ENCODE data around the gene LAMP5. TPM values are rescaled to one million over a fixed set of nuclear protein-coding genes. Genes with fewer than 3 reads are reported as not detected.

LAMP5 gene, protein sequence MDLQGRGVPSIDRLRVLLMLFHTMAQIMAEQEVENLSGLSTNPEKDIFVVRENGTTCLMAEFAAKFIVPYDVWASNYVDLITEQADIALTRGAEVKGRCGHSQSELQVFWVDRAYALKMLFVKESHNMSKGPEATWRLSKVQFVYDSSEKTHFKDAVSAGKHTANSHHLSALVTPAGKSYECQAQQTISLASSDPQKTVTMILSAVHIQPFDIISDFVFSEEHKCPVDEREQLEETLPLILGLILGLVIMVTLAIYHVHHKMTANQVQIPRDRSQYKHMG
- under 0.01 TPM for total RNA-seq

DNA sequence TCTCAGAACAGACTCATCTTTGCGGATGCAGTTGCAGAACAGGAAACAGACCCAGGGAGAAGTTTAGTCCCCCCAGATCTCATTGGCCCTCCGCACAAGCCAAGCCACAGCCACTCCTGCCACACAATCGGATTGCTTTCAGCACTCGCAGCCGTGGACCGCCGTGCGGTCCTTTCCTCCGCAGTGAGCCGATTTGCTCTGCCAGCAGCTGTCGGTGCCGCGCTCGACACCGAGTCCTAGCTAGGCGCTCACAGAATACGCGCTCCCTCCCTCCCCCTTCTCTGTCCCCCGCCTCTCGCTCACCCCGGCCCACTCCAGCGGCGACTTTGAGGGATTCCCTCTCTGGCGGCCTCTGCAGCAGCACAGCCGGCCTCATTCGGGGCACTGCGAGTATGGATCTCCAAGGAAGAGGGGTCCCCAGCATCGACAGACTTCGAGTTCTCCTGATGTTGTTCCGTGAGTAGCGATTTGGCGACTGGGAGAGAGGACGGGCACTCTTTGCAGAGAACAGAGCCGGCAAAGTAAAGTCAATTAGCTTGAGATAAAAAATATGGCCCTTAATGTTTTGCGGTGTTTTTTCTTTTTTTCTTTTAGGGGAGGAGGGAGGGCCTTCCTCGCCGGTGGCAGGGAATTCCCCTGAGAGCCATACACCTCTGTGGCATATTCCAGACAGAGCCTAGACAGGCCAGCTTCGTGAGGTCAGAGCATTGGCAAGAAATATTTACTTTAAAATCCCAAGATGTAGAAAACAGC is at the start of gene LAMP5:
LAMP5 (plus strand) TSS at position 130 of the 753 bp plus-strand sequence; CDS start at position 393, 263 bp downstream.
- peak in 2 of 3 donors; percentile 53 to 61 for DNase-seq (ENCODE audit: low read depth in 2 of 3, low spot score in 2 of 3)

DNA sequence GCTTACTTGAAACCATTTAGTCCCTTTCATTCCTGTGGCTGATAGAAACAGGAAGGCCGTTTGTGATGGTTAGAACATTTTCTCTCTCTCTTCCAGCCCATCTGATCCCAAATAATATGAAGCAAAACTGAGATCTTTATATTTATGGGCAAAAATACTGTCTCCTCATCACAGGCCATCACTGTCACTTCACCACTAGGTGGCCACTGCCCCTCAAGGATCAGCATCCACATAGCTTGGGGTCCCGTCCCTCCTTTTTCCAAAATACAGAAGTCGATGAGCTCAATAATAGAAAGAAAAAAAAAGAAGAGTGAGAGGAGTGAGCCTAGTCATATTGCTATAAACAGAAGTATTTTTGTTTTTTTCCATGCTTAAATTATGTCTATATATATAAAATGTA is 46.4 kb upstream of the LAMP5 start:
- peak in 1 of 3 donors; percentile 12 for DNase-seq (ENCODE audit: low read depth in 2 of 3, low spot score in 2 of 3)

DNA sequence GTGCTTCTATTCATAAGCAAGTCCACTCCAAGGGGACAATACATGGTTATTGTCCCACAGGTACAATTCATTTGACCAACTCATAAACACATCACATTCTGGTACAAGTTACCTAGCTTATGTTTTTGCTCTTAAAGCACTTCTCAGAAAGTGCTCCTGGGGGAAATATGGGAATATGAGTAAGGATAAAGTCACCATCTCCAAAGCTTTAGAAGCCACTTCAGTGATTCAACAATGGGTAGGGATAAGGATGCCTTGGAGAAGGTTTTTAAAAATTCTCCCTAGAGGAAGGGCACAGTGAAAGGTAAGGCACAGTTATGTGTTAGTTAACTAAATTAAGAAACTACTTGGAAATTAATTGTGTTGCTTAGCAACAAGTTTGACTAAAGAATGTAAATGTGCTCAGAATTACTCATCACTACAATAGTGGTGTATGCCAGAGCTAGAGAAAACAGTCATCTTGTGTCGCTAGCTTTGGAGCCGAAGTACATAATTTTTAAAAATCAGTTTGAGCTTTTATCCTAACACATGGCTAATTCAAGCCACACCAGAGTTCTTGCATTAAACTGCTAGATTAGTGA is 39.5 kb upstream of the LAMP5 start:
- no peak for DNase-seq (ENCODE audit: low read depth in 2 of 3, low spot score in 2 of 3)

DNA sequence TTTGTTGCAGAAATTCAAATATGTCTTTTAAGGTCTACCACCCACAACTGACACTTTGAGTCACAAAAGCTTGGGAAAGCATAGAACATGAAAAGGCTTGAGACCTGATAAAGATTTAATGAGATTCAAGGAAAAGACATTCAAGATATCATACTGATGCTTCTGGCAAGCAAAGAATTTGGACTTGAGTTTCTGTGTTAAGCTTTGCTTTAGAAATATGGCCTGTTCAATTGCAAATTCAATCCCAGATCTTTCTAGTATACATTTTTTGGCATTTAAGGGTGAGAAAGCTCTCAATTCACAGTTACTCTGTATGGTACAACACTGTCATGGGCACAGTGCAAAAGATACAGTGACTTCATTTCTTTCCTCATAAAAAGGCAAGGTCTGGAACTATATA is 38.9 kb upstream of the LAMP5 start:
- DNase-seq (ENCODE audit: low read depth in 2 of 3, low spot score in 2 of 3) = no peak

DNA sequence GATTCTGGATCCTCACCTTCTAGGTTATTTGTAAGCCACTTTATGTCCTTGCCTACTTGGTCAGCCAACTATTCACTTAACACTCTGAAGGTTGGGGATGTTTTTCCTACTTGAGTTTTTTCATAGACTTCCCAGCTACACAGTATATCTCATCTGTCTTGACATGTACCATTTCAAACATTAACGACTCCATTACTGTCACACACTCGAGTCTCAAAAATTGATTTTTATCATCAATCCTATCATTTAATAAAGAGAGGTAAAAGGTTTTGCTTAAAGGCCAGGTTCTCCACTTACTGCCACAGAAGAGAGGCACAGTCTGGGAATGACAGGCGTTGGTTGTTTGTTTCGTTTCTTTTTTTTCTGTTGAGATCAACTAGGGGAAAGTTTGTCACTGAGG is 38.2 kb upstream of the LAMP5 start:
- DNase-seq (ENCODE audit: low read depth in 2 of 3, low spot score in 2 of 3) = no peak

DNA sequence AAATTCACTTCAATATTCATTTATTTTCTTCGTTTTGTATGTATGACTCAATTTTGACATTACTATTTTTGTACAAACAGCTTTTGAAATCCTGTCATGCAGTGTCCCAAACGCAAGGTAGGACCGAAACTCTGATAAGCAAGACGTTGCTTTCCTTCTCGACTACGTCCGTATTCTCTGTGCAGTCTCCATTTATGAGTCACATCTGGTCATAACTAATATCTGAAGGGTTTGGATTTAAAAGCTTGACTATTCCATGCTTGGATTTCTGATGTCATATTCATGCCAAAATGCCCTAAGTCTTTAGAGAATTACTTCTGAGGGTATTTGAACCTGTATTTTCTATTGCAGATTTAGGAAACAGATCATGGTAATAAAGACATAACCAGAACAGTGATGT is 37.8 kb upstream of the LAMP5 start:
- no peak for DNase-seq (ENCODE audit: low read depth in 2 of 3, low spot score in 2 of 3)

DNA sequence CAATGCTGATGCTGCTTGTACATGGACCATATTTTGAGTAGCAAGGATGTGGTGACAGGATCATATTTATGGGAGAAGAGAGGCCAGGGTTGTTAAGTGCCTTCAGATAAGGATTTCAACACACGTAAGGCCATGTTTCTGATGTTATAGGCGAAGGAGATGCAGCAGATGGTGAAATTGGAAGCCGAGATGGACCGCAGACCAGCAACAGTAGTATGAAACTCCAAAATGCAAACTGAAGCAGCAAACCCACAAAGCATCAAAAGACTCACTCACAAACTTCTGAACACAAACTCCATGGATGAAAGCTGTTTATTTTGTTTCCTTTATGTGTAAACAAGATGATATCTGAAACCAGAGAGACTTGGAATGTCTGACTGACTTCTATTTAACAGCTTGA is 35.6 kb upstream of the LAMP5 start:
- no peak for DNase-seq (ENCODE audit: low read depth in 2 of 3, low spot score in 2 of 3)

DNA sequence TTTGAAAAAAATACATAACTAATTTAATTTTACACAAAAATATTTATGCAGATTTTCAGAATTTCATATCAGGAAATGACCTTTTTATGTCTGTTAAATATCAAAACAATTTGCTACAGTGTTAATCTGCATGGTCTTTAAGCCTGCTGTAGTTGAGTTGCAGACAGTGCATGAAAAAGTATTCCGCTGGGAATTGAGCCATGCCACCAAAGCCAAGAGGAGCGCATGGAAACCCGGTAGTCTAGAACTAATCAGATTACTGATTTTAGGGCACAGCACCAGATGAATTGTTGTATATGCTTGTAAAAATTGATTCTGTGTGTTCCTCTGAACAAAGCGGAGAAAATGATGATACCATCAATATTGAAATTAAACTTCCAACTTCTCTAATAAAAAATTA is 34.3 kb upstream of the LAMP5 start:
- no peak for DNase-seq (ENCODE audit: low read depth in 2 of 3, low spot score in 2 of 3)

DNA sequence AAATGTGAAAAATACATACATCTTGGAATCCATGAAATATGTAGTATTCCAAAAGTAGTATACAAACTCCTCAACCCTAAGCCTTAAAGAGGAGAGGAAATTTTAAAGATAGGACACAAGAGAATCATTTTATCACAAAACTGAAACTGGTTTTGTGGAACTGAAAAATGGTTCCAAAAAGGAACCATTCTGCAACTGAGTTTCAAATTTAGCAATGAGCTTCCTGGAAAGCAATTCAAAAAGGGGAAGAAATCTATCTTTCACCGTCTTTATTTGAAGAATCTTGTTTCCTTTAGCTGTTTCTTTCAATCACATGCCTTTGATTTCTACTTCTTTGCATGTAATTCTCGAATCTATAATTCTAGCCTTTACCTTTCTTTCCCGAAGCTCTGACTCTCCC is 32.2 kb upstream of the LAMP5 start:
- DNase-seq (ENCODE audit: low read depth in 2 of 3, low spot score in 2 of 3) = no peak

DNA sequence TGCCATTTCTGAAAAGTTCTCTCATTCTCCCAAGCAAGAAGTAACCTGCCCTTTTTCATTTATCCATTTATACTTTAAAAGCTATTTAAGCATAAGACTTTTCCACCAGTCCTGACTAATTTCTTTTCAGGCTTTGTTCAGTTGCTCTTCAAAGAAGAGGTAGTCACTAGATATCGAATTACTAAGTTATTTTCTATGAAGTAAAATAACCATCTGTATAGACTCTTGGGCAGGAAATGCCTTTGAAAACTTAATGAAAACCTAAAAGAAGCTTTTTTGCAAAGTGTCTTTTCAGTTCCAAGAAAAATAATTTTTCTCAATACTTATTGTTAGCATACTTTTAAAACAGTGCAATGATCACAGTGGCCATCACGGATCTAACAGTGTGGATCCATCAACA is 31.3 kb upstream of the LAMP5 start:
- DNase-seq (ENCODE audit: low read depth in 2 of 3, low spot score in 2 of 3) = no peak

DNA sequence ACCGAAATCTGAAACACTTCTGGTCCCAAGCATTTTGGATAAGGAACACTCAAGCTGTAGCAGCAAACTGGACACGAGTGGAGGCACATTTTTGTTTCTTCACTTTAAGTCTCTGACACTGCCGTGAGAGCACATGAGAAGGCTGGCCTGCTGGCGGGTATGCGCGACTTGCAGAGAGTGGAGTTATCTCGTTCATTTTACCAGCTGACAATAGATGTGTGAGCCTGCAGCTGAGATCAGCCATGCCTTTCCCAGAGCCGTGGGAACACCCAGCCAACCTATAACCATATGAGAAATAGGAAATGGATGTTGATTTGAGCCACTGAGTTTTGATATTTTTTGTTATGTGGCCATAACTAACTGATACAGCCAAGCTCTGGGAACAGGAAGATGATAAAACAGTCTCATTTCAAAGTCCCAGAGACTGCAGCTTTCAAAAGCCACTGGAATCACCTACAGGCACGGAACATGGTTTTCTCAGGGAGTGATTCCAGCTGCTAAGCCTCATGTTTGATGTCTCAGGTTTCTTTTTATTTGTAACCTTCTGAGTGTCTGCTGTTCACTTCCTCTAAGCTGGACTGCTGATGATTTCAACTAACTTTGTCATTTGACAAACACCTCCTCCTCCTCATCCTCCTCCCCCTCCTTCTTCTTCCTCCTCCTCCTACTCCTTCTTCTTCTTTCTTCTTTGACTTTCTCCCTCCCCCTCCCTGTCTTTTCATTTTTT is 28.6 kb upstream of the LAMP5 start:
- no peak for DNase-seq (ENCODE audit: low read depth in 2 of 3, low spot score in 2 of 3)

DNA sequence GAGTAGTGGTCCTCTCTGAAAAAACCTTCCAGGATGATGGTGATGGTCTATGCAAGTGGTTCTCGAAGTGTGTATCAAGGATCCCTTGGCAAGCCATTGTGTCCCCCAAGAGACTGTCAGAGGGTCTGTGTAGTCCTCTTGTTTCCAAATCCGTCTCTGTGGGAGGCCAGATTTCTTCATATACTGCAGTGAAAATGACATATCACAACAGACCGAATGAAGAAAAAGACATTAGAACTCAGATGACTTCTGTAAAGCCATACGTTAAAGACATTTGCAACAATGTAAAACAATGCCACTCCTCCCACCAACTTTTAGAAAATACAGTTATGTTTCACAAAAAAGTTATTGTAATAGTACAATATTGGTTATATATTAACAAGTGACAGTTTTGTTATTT is 27.2 kb upstream of the LAMP5 start:
- DNase-seq (ENCODE audit: low read depth in 2 of 3, low spot score in 2 of 3) = no peak

DNA sequence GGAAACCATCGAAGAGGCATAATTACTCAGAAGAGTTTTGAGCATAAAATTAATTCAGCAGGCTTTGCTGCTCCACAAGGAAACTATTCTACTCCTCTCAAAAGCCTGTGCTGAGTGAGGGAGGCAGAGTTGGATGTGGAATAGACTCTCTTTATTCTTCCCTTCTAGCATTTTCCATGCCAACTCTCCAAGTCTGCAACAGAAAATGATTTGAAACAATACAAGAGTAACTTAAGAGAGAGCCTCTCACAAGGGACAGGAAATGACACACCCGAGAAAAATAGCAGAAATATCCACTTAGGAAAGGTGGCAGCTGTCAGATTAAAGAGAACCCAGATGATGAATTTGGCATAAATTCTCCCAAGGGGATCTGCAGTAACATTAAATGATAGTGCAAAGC is 26.3 kb upstream of the LAMP5 start:
- no peak for DNase-seq (ENCODE audit: low read depth in 2 of 3, low spot score in 2 of 3)

DNA sequence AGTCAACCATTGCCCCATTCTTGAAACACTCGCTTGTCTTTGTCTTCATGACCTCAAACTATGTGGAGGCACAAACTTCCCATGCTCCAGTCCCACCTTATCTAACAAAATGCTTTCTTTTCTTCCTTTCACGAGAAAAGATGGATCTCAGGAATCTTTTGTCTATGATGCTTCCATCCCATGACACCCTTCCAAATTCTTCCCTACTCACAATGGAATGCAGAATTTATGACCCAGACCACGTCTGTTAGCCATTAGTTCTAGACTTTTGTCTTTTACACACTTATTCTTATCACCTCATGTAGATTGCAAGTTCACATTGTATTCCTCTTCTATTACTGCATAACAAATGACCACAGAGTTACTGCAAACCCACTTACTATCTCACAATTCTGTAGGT is 24.2 kb upstream of the LAMP5 start:
- no peak for DNase-seq (ENCODE audit: low read depth in 2 of 3, low spot score in 2 of 3)

DNA sequence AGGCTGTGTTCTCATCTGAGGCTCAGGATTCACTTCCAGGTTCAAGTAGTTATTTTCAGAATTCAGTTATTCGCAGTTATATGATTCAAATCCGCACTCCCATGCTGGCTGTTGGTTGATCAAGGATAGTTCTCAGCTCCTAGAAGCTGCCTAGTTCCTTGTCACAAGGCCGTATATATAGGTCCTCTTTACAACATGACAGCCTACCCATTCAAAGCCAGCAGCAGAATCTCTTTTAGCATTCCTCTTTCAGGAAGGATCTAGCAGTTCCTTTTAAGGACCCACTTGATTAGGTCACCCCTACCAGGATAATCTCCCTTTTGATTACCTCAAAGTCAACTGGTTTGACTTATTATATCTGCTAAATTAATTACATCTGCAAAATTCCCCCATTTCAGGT is 23.8 kb upstream of the LAMP5 start:
- no peak for DNase-seq (ENCODE audit: low read depth in 2 of 3, low spot score in 2 of 3)

DNA sequence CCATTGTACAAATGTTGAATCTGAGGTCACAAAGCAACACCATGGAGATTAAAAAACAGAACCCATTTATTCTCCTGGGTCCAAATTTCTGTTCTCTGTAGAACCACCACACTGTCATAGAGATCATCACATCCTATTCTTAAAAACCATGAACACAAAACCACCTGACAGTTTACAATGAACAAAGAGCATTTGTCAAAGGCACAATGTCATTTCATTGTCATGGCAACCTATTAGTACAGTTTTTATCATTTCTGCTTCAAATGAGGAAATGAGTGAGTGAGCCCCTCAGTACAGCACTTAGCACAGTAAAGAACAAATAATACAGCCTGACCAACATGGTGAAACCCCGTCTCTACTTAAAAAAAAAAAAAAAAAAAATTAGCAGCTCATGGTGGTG is 23.1 kb upstream of the LAMP5 start:
- DNase-seq (ENCODE audit: low read depth in 2 of 3, low spot score in 2 of 3) = no peak

DNA sequence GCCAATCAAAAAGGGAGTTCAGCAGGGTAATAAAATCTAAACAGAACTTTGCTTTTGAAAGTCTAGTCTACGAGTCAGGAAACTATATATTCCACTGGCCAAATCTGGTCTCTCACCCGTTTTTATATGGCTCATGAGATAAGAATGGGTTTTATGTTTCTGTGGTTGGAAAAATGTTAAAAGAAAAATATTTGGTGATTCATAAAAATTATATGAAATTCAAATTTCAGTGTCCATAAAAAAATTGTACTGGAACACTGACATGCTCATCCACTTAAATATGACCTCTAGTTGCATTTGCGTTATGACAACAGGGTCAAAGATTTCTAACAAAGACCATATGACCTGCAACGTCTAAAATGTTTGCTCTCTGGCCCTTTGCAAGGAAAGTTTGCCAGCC is 22.3 kb upstream of the LAMP5 start:
- DNase-seq (ENCODE audit: low read depth in 2 of 3, low spot score in 2 of 3) = no peak

DNA sequence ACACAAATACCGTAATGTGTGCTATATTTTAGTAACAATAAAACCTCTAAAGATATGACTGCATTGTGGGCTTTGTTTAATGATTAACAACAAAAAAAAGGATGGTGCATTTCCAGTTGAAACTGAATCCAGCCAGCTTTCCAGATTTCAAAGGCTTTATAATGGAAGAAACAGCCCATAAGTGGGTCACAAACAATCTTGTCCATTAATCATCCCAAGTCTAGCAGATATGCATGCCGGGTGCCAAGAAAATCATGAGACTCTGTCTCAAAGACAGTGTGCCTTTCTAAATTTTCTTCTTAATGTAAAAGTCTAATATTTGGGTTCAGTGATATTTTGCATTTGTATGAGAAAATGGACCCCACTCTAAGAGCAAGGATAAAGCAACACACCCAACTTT is 20.6 kb upstream of the LAMP5 start:
- DNase-seq (ENCODE audit: low read depth in 2 of 3, low spot score in 2 of 3) = no peak

DNA sequence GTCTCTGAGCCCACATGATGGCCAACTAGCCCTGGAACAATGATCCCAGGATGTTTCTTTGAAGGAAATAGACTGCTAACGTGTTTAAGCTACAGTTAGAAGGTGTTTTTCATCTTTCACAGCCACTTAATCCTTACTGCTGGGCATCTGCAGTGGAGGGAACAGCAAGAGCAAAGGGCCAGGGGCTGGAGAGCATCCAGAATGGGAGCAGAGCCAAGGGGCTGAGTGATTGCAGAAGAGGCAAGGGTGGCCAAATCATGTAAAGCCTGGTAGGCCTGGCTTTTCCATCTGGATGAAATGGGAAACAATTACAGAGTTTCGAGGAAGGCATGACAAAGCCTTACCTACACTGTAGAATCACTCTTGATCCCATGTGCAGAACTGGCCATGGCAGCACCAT is 18.7 kb upstream of the LAMP5 start:
- DNase-seq (ENCODE audit: low read depth in 2 of 3, low spot score in 2 of 3) = no peak

DNA sequence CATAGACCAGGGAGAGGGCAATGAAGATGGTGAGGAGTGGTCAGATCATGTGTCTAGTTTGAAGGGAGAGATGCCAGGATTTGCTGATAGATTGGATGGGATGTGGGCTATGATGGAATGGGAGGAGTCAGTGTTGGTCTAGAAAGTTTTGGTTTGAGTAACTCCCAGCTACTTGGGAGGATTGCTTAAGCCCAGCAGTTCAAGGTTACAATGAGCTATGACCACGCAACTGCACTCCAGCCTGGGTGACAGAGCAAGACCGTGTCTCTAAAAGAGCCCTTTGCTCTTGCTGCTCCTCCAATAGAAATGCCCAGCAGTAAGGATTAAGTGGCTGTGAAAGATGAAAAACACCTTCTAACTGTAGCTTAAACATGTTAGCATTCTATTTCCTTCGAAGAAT is 18.2 kb upstream of the LAMP5 start:
- no peak for DNase-seq (ENCODE audit: low read depth in 2 of 3, low spot score in 2 of 3)

DNA sequence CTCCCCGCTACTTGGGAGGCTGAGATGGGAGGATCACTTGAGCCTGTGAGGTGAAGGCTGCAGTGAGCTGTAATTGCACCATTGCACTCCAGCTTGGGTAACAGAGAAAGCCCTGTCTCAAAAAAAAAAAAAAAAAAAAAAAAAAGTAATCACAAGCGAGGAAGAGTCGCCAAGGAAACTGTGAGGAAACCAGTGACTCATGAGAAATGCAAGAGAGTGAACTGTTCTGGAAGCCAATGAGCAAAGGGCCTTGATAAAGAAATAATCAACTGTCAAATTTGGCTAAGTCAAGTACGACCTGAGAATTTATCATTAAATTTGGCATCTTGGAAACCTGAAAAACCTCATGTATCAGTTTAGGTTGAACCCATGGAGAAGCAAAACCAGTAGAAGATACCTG is 16.1 kb upstream of the LAMP5 start:
- no peak for DNase-seq (ENCODE audit: low read depth in 2 of 3, low spot score in 2 of 3)

Data from hematopoietic multipotent progenitor cell (in vitro differentiated cells).